ENCODE data around the gene TSGA10IP.

The TSGA10IP gene

GRCh38 chr11:66008468-66009101, 63.3 kb downstream of the TSGA10IP start:
- ChIA-PET POLR2A (interaction anchor here (0.6 to 1.1 kb wide), 2 partner anchors 10 to 36 kb away, joined by 4 to 5 read pairs; no protein-coding TSS in a partner anchor), CTCF (interaction anchor here (1.1 to 8.3 kb wide), 4 partner anchors 14 to 124 kb away, joined by 4 to 67 read pairs (median 14); no protein-coding TSS in a partner anchor)
- TF ChIP-seq, protein P1, sequence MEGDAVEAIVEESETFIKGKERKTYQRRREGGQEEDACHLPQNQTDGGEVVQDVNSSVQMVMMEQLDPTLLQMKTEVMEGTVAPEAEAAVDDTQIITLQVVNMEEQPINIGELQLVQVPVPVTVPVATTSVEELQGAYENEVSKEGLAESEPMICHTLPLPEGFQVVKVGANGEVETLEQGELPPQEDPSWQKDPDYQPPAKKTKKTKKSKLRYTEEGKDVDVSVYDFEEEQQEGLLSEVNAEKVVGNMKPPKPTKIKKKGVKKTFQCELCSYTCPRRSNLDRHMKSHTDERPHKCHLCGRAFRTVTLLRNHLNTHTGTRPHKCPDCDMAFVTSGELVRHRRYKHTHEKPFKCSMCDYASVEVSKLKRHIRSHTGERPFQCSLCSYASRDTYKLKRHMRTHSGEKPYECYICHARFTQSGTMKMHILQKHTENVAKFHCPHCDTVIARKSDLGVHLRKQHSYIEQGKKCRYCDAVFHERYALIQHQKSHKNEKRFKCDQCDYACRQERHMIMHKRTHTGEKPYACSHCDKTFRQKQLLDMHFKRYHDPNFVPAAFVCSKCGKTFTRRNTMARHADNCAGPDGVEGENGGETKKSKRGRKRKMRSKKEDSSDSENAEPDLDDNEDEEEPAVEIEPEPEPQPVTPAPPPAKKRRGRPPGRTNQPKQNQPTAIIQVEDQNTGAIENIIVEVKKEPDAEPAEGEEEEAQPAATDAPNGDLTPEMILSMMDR (IDR thresholded peaks at IDR 0.05; ENCODE audit: control extremely low read depth, extremely low read depth, low read depth, missing control alignments), result no peak
- no peak for DNase-seq (ENCODE audit: extremely low spot score)

All from GM10248 (cell line).